Caco-2 (cell line): ENCODE data around the gene PUDP. TPM values are rescaled to one million over a fixed set of nuclear protein-coding genes. Genes with fewer than 3 reads are reported as not detected.
A peak's percentile ranks its signal among the peaks of the same experiment; 100 is the strongest.

Source experiments
- BruUV-seq: library from RNA; stranded (reverse); fragments of 400-500 nt; replicated peaks from 2 replicates; lab custom pipeline; 2021; lab: Mats Ljungman, UMichigan
- CTCF ChIA-PET: fragments of 300-600 bp; sonication (Branson Sonifier 250); formaldehyde crosslinking; loops from one replicate; lab custom pipeline; 2022; ENCODE audit warnings: antibody characterized with exemption; lab: Charles Lee
- POLR2A ChIA-PET: fragments of 300-600 bp; sonication (Branson Sonifier 250); formaldehyde crosslinking; loops from one replicate; lab custom pipeline; 2022; ENCODE audit warnings: antibody characterized with exemption; lab: Charles Lee
- DNase-seq, 2 experiments: peaks; one replicate each; pipeline versions ENCODE4 v3.0.0 to v3.0.0-alpha.2; 2020 to 2022
- H3K27me3 ChIP-seq: replicated peaks from 2 replicates; pipeline ENCODE4 v1.6.0; 2011; ENCODE audit warnings: low read length; ENCODE audit not compliant: control insufficient read depth, insufficient read depth
- H3K36me3 ChIP-seq: 2 replicates; pipeline ENCODE4 v1.5.1; 2011; ENCODE audit warnings: low read length; ENCODE audit not compliant: control insufficient read depth, insufficient read depth
- H3K4me1 ChIP-seq: fragments of 250-450 bp; sonication (Bioruptor Pico); 2 replicates; pipeline ENCODE4 v1.5.1; 2020; ENCODE audit warnings: mild to moderate bottlenecking
- H3K4me3 ChIP-seq: 2 replicates; pipeline ENCODE4 v1.5.1; 2011; ENCODE audit warnings: low read depth, mild to moderate bottlenecking, control low read depth, low read length
- H3K9me3 ChIP-seq: fragments of 250-450 bp; sonication (Bioruptor Pico); 2 replicates; pipeline ENCODE4 v1.5.1; 2020; ENCODE audit warnings: mild to moderate bottlenecking, moderate library complexity
- H3K27ac Mint-ChIP-seq: one replicate; pipeline ENCODE4 v1.8.0; 2022; ENCODE audit warnings: mixed read lengths; ENCODE audit not compliant: unreplicated experiment
- H3K27me3 Mint-ChIP-seq: one replicate; pipeline ENCODE4 v1.8.0; 2022; ENCODE audit warnings: mixed read lengths; ENCODE audit not compliant: insufficient read depth, unreplicated experiment
- H3K36me3 Mint-ChIP-seq: one replicate; pipeline ENCODE4 v1.8.0; 2022; ENCODE audit warnings: mild to moderate bottlenecking, mixed read lengths; ENCODE audit not compliant: insufficient read depth, unreplicated experiment
- H3K4me1 Mint-ChIP-seq: one replicate; pipeline ENCODE4 v1.8.0; 2022; ENCODE audit warnings: low read depth, mixed read lengths; ENCODE audit not compliant: unreplicated experiment
- H3K4me3 Mint-ChIP-seq: one replicate; pipeline ENCODE4 v1.8.0; 2022; ENCODE audit warnings: mild to moderate bottlenecking, moderate library complexity, mixed read lengths; ENCODE audit not compliant: unreplicated experiment
- H3K9me3 Mint-ChIP-seq: one replicate; pipeline ENCODE4 v1.8.0; 2022; ENCODE audit warnings: mixed read lengths; ENCODE audit not compliant: unreplicated experiment
- CTCF ChIP-seq, 2 experiments: fragments of 200-600 bp in 1 of 2; IDR thresholded peaks; 1 replicate in 1 of 2; 2 replicates in 1 of 2; pipeline versions ENCODE4 v1.5.1 to v1.8.0; 2011 to 2022; ENCODE audit warnings: antibody characterized with exemption in 1 of 2, control low read depth in 1 of 2, inconsistent platforms in 1 of 2, low read depth in 1 of 2, low read length in 1 of 2, mild to moderate bottlenecking in 1 of 2, moderate library complexity in 1 of 2; ENCODE audit not compliant: insufficient read depth in 1 of 2, severe bottlenecking in 1 of 2, unreplicated experiment in 1 of 2
- intact Hi-C: fragments of 100-400 bp; cut with micrococcal nuclease; formaldehyde crosslinking; loops from one replicate; pipeline ENCODE4 v1.10.0; 2022; ENCODE audit not compliant: unreplicated experiment
- total RNA-seq: library from RNA; stranded (reverse); gene quantifications from 2 replicates; pipeline ENCODE4 v1.2.3, GENCODE V29; 2022

PUDP gene
- total RNA-seq, 1 experiment from 2014 or later: 57.5 TPM

GRCh38 chrX:7153231-7153630, 5.3 kb upstream of the PUDP start:
- no peaks in the 10 kb centered on the region for H3K36me3 Mint-ChIP-seq
- DNase-seq: no peak
- Histone ChIP-seq H3K9me3 (no peaks in the 10 kb centered on the region), H3K27me3 (no peaks in the 10 kb centered on the region), H3K4me3 (no peak overlapping the region), H3K4me1 (no peaks in the 10 kb centered on the region), H3K36me3 (no peaks in the 10 kb centered on the region)
- no peak overlapping the region for H3K4me3 Mint-ChIP-seq
- peaks cover 8% of the 10 kb centered on the region for H3K4me1 Mint-ChIP-seq
- ChIA-PET CTCF (no interaction called here), POLR2A (no interaction called here)
- no peaks in the 10 kb centered on the region for H3K27me3 Mint-ChIP-seq
- no peaks in the 10 kb centered on the region for H3K9me3 Mint-ChIP-seq
- no peak overlapping the region for H3K27ac Mint-ChIP-seq
- intact Hi-C loops: no loop called here
- no TSS peak for BruUV-seq
- no peak for TF ChIP-seq CTCF (IDR thresholded peaks at IDR 0.05; ENCODE audit: insufficient read depth in 1 of 2, low read depth in 1 of 2, low read length in 1 of 2, severe bottlenecking in 1 of 2, unreplicated experiment in 1 of 2)

GRCh38 chrX:7149411-7149810, 1.5 kb upstream of the PUDP start:
- Mint-ChIP-seq H3K4me3 (no peak overlapping the region), H3K9me3 (no peaks in the 10 kb centered on the region), H3K27ac (no peak overlapping the region), H3K36me3 (peaks cover 7% of the 10 kb centered on the region), H3K27me3 (no peaks in the 10 kb centered on the region), H3K4me1 (peaks cover 16% of the 10 kb centered on the region)
- H3K4me1 ChIP-seq: peaks cover 16% of the 10 kb centered on the region
- H3K27me3 ChIP-seq: no peaks in the 10 kb centered on the region
- no TSS peak for BruUV-seq
- ChIA-PET POLR2A (no interaction called here), CTCF (no interaction called here)
- no peak overlapping the region for H3K4me3 ChIP-seq
- no peaks in the 10 kb centered on the region for H3K9me3 ChIP-seq
- intact Hi-C loops: no loop called here
- DNase-seq: no peak
- H3K36me3 ChIP-seq: no peaks in the 10 kb centered on the region
- no peak for TF ChIP-seq CTCF (IDR thresholded peaks at IDR 0.05; ENCODE audit: insufficient read depth in 1 of 2, low read depth in 1 of 2, low read length in 1 of 2, severe bottlenecking in 1 of 2, unreplicated experiment in 1 of 2)

- H3K9me3 Mint-ChIP-seq: no peaks in the 10 kb centered on the region
- H3K36me3 Mint-ChIP-seq: peaks cover 7% of the 10 kb centered on the region
- no TSS peak for BruUV-seq
- H3K27me3 ChIP-seq: no peaks in the 10 kb centered on the region
- H3K36me3 ChIP-seq: no peaks in the 10 kb centered on the region
- H3K4me1 Mint-ChIP-seq: peaks cover 7% of the 10 kb centered on the region
- CTCF ChIA-PET: no interaction called here
- intact Hi-C loops: loop anchor here (2.0 kb wide), 1 partner anchor 71 kb away; no protein-coding TSS in a partner anchor
- H3K4me3 ChIP-seq: peak within 1 kb of the TSS; percentile 87
- no peak for TF ChIP-seq CTCF (IDR thresholded peaks at IDR 0.05; ENCODE audit: insufficient read depth in 1 of 2, low read depth in 1 of 2, low read length in 1 of 2, severe bottlenecking in 1 of 2, unreplicated experiment in 1 of 2)
- H3K27ac Mint-ChIP-seq: peak within 1 kb of the TSS; percentile 35
- peak within 1 kb of the TSS; percentile 75 for H3K4me3 Mint-ChIP-seq
- no peaks in the 10 kb centered on the region for H3K27me3 Mint-ChIP-seq
- POLR2A ChIA-PET: no interaction called here
- no peaks in the 10 kb centered on the region for H3K9me3 ChIP-seq
- DNase-seq: peak in 1 of 2 experiments; percentile 30
- H3K4me1 ChIP-seq: peaks cover 29% of the 10 kb centered on the region
These were observed 458 bp downstream of the PUDP start, which contains the start of gene STS for GRCh38 chrX:7147413-7147977. TSS of gene STS (plus strand) at chrX:7147712. CDS start at chrX:7253200, 105,488 bp downstream.
